ENCODE results near the gene ITGA11.

DNA sequence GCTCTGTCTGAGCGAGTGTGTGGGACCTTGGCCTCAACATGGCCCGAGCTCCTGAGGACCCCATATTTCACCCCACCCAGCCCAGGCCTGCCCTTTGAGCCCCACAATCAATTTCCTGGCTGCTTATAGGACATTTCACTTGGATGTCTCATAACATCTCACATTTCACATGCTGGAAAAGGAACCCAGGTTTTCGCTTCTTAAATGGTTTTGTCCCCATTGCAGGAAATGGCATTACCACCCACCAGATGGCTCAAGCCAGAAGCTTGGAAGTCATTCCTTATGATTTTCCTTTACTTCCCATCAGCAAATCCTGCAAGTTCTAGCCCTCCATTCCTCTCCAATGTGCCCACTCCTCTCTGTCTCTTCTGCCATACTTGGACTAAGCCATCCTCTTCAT, 14.9 kb downstream of the ITGA11 start:
- TF ChIP-seq, protein P1, sequence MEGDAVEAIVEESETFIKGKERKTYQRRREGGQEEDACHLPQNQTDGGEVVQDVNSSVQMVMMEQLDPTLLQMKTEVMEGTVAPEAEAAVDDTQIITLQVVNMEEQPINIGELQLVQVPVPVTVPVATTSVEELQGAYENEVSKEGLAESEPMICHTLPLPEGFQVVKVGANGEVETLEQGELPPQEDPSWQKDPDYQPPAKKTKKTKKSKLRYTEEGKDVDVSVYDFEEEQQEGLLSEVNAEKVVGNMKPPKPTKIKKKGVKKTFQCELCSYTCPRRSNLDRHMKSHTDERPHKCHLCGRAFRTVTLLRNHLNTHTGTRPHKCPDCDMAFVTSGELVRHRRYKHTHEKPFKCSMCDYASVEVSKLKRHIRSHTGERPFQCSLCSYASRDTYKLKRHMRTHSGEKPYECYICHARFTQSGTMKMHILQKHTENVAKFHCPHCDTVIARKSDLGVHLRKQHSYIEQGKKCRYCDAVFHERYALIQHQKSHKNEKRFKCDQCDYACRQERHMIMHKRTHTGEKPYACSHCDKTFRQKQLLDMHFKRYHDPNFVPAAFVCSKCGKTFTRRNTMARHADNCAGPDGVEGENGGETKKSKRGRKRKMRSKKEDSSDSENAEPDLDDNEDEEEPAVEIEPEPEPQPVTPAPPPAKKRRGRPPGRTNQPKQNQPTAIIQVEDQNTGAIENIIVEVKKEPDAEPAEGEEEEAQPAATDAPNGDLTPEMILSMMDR (conservative IDR thresholded peaks at IDR 0.05 in 1 of 2, IDR thresholded peaks at IDR 0.05 in 1 of 2; ENCODE audit: low read depth in 1 of 2, low read length in 2 of 2) = no peak
- no peak for TF ChIP-seq EZH2 (IDR thresholded peaks at IDR 0.05; ENCODE audit: low read length, missing control alignments)

All from fibroblast of lung (primary cell).